Measurements from ENCODE around the gene DNMT1. TPM values are rescaled to one million over a fixed set of nuclear protein-coding genes. Genes with fewer than 3 reads are reported as not detected.
A peak's percentile ranks its signal among the peaks of the same experiment; 100 is the strongest.

DNMT1 gene
- total and polyA plus RNA-seq, 2 donors (not counting 1 experiment from before 2014, with no cell fraction given) = 53.0 to 119 TPM

GRCh38 chr19:10226376-10227025 is 31.7 kb upstream of the DNMT1 start:
- Histone ChIP-seq H3K4me1 (ENCODE audit: control insufficient read depth in 2 of 2, insufficient read depth in 2 of 2, low read length in 2 of 2) (peaks cover 15 to 27% of the 10 kb centered on the region in 2 donors), H3K9me3 (ENCODE audit: control extremely low read depth in 1 of 3, control insufficient read depth in 2 of 3, insufficient read depth in 1 of 3, low read length in 2 of 3) (no peaks in the 10 kb centered on the region), H3K36me3 (replicated peaks in 1 of 2; ENCODE audit: control extremely low read depth in 1 of 2, control insufficient read depth in 1 of 2, extremely low read depth in 1 of 2, insufficient read depth in 2 of 2, low read length in 1 of 2) (no peaks in the 10 kb centered on the region), H4K20me1 (ENCODE audit: control insufficient read depth, insufficient read depth, low read length, poor library complexity, severe bottlenecking) (no peaks in the 10 kb centered on the region), H3K9ac (ENCODE audit: low read length) (no peak overlapping the region), H3K27me3 (replicated peaks in 1 of 4; ENCODE audit: control extremely low read depth in 1 of 4, control insufficient read depth in 3 of 4, insufficient read depth in 4 of 4, low read length in 3 of 4) (no peaks in the 10 kb centered on the region), H2AFZ (ENCODE audit: insufficient read depth, low read depth, low read length, poor library complexity, severe bottlenecking) (no peak overlapping the region), H3K4me3 (ENCODE audit: control extremely low read depth in 1 of 5, extremely low read depth in 1 of 5, insufficient read depth in 1 of 5, low read depth in 2 of 5, low read length in 4 of 5) (no peak overlapping the region), H3K79me2 (ENCODE audit: control insufficient read depth, insufficient read depth, low read length) (peaks cover 10% of the 10 kb centered on the region), H3K4me2 (replicated peaks; ENCODE audit: low read depth, low read length, poor library complexity, severe bottlenecking) (no peak overlapping the region), H3K27ac (ENCODE audit: low read length in 2 of 2) (no peak overlapping the region)
- Mint-ChIP-seq H3K4me1 (peaks cover 26% of the 10 kb centered on the region), H3K4me3 (no peak overlapping the region), H3K9me3 (ENCODE audit: insufficient read depth) (no peaks in the 10 kb centered on the region), H3K27ac (peak overlapping the region; percentile 13), H3K27me3 (no peaks in the 10 kb centered on the region)
- intact Hi-C loops (cut with micrococcal nuclease) = no loop called here
- DNase-seq = no peak
- ATAC-seq (ENCODE audit: low read depth) = no peak
- 93% methylated on average over 3 of the region's 13 CpGs for WGBS (ENCODE audit: insufficient coverage)
- ChIA-PET CTCF (interaction anchor here (0.5 to 13.7 kb wide), 7 partner anchors 10 to 107 kb away, joined by 3 to 236 read pairs (median 3); partner anchors contain the start of genes EIF3G and MRPL4), POLR2A (interaction anchor here (0.6 kb wide), 3 partner anchors 23 to 1960 kb away, joined by 3 to 7 read pairs (median 4); no protein-coding TSS in a partner anchor)
- TF ChIP-seq EZH2 (IDR thresholded peaks at IDR 0.05; ENCODE audit: borderline replicate concordance, insufficient read depth, low read depth, low read length, poor library complexity, severe bottlenecking) = no peak
- TF ChIP-seq, protein P1, sequence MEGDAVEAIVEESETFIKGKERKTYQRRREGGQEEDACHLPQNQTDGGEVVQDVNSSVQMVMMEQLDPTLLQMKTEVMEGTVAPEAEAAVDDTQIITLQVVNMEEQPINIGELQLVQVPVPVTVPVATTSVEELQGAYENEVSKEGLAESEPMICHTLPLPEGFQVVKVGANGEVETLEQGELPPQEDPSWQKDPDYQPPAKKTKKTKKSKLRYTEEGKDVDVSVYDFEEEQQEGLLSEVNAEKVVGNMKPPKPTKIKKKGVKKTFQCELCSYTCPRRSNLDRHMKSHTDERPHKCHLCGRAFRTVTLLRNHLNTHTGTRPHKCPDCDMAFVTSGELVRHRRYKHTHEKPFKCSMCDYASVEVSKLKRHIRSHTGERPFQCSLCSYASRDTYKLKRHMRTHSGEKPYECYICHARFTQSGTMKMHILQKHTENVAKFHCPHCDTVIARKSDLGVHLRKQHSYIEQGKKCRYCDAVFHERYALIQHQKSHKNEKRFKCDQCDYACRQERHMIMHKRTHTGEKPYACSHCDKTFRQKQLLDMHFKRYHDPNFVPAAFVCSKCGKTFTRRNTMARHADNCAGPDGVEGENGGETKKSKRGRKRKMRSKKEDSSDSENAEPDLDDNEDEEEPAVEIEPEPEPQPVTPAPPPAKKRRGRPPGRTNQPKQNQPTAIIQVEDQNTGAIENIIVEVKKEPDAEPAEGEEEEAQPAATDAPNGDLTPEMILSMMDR (IDR thresholded peaks at IDR 0.05) = no peak

DNA sequence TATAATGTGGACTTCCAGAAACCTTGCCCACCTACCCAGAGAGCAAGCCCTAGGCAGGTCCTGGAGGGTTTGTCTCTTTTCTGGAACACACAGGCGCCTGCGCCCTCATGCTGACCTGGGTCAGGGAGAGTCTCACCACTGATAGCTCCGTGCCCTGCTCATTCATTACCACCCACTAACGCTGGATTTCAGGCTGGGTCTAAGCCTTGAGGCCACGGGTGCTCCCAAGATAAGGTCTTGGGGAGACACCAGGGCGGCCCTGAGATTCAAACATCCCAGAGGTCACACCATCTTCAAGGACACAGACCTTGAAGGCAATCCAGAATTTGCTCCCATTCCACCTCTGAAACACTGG is 31.2 kb upstream of the DNMT1 start:
- Mint-ChIP-seq H3K9me3 (ENCODE audit: insufficient read depth) (no peaks in the 10 kb centered on the region), H3K27me3 (no peaks in the 10 kb centered on the region), H3K4me1 (peaks cover 25% of the 10 kb centered on the region), H3K27ac (no peak overlapping the region), H3K4me3 (no peak overlapping the region)
- Histone ChIP-seq H3K27me3 (replicated peaks in 1 of 4; ENCODE audit: control extremely low read depth in 1 of 4, control insufficient read depth in 3 of 4, insufficient read depth in 4 of 4, low read length in 3 of 4) (no peaks in the 10 kb centered on the region), H3K9me3 (ENCODE audit: control extremely low read depth in 1 of 3, control insufficient read depth in 2 of 3, insufficient read depth in 1 of 3, low read length in 2 of 3) (no peaks in the 10 kb centered on the region), H2AFZ (ENCODE audit: insufficient read depth, low read depth, low read length, poor library complexity, severe bottlenecking) (no peak overlapping the region), H3K36me3 (replicated peaks in 1 of 2; ENCODE audit: control extremely low read depth in 1 of 2, control insufficient read depth in 1 of 2, extremely low read depth in 1 of 2, insufficient read depth in 2 of 2, low read length in 1 of 2) (no peaks in the 10 kb centered on the region), H3K79me2 (ENCODE audit: control insufficient read depth, insufficient read depth, low read length) (peaks cover 10% of the 10 kb centered on the region), H4K20me1 (ENCODE audit: control insufficient read depth, insufficient read depth, low read length, poor library complexity, severe bottlenecking) (no peaks in the 10 kb centered on the region), H3K4me1 (ENCODE audit: control insufficient read depth in 2 of 2, insufficient read depth in 2 of 2, low read length in 2 of 2) (peaks cover 15 to 26% of the 10 kb centered on the region in 2 donors), H3K9ac (ENCODE audit: low read length) (no peak overlapping the region), H3K4me3 (ENCODE audit: control extremely low read depth in 1 of 5, extremely low read depth in 1 of 5, insufficient read depth in 1 of 5, low read depth in 2 of 5, low read length in 4 of 5) (no peak overlapping the region), H3K27ac (ENCODE audit: low read length in 2 of 2) (no peak overlapping the region), H3K4me2 (replicated peaks; ENCODE audit: low read depth, low read length, poor library complexity, severe bottlenecking) (no peak overlapping the region)
- no peak for TF ChIP-seq EZH2 (IDR thresholded peaks at IDR 0.05; ENCODE audit: borderline replicate concordance, insufficient read depth, low read depth, low read length, poor library complexity, severe bottlenecking)
- TF ChIP-seq, protein P1 (IDR thresholded peaks at IDR 0.05) = no peak
- DNase-seq (no peak), ATAC-seq (ENCODE audit: low read depth) (no peak)
- intact Hi-C loops (cut with micrococcal nuclease) = no loop called here
- POLR2A ChIA-PET = interaction anchor here (0.6 kb wide), 2 partner anchors 124 to 1959 kb away, joined by 4 to 7 read pairs; no protein-coding TSS in a partner anchor
- CTCF ChIA-PET = interaction anchor here (1.2 to 13.7 kb wide), 4 partner anchors 20 to 107 kb away, joined by 3 to 236 read pairs (median 3); partner anchors contain the start of genes EIF3G and MRPL4
- 93% methylated on average over 5 of the region's 6 CpGs for WGBS (ENCODE audit: insufficient coverage)
